ENCODE results near the gene SPRR3.

GRCh38 chr1:153040950-153041631, 39.5 kb downstream of the SPRR3 start, which contains the start of gene SPRR2D:
- no peak for TF ChIP-seq JUNB (IDR thresholded peaks at IDR 0.05; ENCODE audit: unreplicated experiment)
- no peak for TF ChIP-seq CTCF (conservative IDR thresholded peaks at IDR 0.05; ENCODE audit: low read depth in 2 of 2)
